ENCODE data around the gene C17orf113.

GRCh38 chr17:42092939-42093338 is 42.5 kb upstream of the C17orf113 start:
- TF ChIP-seq POLR2A (IDR thresholded peaks at IDR 0.05) = no peak
- TF ChIP-seq, protein P1, sequence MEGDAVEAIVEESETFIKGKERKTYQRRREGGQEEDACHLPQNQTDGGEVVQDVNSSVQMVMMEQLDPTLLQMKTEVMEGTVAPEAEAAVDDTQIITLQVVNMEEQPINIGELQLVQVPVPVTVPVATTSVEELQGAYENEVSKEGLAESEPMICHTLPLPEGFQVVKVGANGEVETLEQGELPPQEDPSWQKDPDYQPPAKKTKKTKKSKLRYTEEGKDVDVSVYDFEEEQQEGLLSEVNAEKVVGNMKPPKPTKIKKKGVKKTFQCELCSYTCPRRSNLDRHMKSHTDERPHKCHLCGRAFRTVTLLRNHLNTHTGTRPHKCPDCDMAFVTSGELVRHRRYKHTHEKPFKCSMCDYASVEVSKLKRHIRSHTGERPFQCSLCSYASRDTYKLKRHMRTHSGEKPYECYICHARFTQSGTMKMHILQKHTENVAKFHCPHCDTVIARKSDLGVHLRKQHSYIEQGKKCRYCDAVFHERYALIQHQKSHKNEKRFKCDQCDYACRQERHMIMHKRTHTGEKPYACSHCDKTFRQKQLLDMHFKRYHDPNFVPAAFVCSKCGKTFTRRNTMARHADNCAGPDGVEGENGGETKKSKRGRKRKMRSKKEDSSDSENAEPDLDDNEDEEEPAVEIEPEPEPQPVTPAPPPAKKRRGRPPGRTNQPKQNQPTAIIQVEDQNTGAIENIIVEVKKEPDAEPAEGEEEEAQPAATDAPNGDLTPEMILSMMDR (IDR thresholded peaks at IDR 0.05) = no peak

Measured in esophagus squamous epithelium (tissue), 4 donors.